Activated CD8-positive, alpha-beta memory T cell treated with anti-CD3 and anti-CD28 coated beads for 1 hour (primary cell): ENCODE measurements around the gene DCST2.

Source experiments
- DNase-seq, 2 donors: peaks; one replicate each; pipeline ENCODE4 v3.0.0-alpha.2; 2020; ENCODE audit warnings: low read depth in 1 of 2; ENCODE audit errors: extremely low read depth in 1 of 2

The DCST2 gene

GRCh38 chr1:155070158-155070621 lies 36.6 kb upstream of the DCST2 start:
- DNase-seq = no peak

- no peak for DNase-seq
Observed at GRCh38 chr1:155069551-155070157, 36.1 kb upstream of the DCST2 start.

DNA sequence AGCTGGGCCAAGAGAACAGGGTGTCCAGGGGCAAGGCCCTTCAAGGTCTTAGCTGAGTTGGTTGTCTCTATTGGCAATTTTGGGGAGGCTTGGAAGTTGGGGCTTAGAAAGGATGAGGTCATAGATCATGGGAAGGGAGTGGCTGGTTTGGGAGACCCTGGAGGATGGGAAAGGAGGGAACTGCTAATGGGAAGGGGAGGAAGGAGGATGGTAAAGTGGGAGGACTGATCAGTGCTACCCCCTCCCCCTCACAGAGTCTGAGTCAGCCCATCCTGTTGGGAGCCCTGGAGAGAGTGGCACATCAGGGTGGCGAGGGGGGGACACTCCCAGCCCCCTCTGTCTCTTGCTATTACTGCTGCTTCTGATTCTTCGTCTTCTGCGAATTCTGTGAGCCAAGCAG lies 35.0 kb upstream of the DCST2 start:
- DNase-seq = no peak

DNA sequence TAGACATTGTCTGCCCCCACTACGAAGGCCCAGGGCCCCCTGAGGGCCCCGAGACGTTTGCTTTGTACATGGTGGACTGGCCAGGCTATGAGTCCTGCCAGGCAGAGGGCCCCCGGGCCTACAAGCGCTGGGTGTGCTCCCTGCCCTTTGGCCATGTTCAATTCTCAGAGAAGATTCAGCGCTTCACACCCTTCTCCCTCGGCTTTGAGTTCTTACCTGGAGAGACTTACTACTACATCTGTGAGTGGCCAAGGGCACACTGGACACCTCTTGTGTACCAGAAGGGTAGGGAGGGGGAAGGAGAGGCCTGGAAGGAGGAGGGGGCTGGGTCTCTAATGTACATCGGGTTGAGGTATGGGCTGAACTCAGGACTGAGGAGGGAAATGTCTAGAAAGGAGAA lies 33.2 kb upstream of the DCST2 start:
- no peak for DNase-seq

- no peak for DNase-seq
Observed at GRCh38 chr1:155064832-155065429, 31.4 kb upstream of the DCST2 start.

GRCh38 chr1:155064111-155064831 lies 30.7 kb upstream of the DCST2 start:
- DNase-seq = no peak

- peak; percentile 57 to 70 for DNase-seq
Observed at GRCh38 chr1:155063550-155064110, 30.0 kb upstream of the DCST2 start, which contains the start of gene EFNA4. EFNA4 (plus strand) TSS chr1:155063740; CDS start chr1:155063824, 84 bp downstream.

DNA sequence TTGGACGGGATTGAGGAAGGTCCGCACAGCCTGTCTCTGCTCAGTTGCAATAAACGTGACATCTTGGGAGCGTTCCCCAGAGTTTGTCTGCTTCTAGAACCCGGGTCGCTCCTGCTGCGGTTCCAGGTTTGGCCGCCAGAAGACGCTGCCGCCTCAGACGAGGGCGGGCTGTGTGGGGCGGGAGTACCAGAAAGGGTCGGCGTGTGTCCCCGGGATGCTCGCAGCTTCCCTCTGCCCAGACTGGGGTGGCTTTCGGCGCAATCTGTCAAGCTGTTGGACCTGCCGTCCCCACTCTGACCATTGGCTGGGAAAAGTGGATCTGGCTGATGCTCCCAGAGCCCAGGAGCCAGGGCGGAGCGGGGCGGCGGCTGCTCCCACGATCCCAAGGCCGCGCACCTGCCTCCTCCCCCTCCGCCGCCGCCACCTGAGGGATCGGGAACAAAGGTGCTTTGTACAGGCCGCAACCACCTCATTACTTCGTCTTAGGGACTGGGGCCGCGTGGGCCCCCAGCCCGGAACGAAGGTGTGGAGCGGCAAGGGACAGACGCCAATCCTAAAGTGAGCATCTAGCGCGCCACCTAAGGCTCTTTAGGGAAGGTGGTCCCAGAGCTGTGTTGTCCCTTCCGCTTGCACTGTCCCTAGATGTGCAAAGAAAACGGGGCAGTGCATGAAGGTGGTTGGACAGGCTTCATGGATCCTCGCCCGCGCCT lies 29.3 kb upstream of the DCST2 start:
- DNase-seq = peak in 1 of 2 donors; percentile 63

GRCh38 chr1:155062151-155062686 lies 28.6 kb upstream of the DCST2 start:
- no peak for DNase-seq

DNA sequence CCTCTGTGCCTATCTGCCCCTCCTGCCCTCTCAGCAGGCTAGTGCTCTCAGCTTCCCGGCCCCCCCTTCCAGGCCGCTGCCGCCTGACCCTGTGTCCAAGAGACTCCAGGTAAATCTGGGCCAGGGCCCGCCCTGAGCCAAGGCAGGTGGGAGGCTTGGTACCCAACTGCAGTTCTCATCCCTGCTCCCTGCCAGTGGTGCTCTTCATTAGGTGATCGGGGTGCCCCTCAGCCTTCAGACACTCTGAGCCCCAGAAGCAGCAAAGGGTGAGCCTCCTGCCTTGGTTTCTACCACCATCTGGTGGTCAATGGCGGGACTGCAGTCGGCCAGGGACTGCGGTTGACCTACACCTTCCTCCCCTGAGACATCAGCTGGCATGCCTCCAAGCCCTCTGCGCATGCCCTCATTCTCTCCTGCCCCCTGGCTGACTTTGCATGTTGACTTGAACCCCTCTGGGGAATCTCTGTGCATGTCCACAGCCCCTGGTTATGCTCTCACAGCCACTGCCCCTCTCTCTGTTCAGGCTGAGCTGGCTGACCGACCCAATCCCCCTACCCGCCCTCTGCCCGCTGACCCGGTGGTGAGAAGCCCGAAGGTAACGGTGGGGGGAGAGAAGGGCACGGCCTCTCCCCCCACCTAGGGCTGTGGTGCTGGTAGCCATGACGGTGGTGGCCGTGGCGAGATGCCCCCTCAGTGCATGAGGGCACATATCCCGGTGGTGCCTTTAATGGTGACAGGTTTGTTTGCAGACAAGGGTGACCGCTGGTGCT lies 28.0 kb upstream of the DCST2 start:
- DNase-seq = peak; percentile 91 to 94

GRCh38 chr1:155060736-155061135 lies 27.2 kb upstream of the DCST2 start:
- no peak for DNase-seq

DNA sequence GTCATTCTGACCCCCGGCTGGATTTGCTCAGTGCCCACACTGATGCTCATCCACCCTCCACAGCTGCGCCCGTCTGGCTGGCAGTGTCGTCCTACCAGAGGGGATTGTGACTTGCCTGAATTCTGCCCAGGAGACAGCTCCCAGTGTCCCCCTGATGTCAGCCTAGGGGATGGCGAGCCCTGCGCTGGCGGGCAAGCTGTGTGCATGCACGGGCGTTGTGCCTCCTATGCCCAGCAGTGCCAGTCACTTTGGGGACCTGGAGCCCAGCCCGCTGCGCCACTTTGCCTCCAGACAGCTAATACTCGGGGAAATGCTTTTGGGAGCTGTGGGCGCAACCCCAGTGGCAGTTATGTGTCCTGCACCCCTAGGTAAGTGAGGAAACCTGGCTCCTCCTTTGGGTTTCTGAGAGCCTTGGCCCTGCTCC lies 24.2 kb upstream of the DCST2 start:
- no peak for DNase-seq

GRCh38 chr1:155057104-155057503 lies 23.5 kb upstream of the DCST2 start:
- DNase-seq = no peak

- no peak for DNase-seq
Observed at GRCh38 chr1:155053531-155054105, 20.0 kb upstream of the DCST2 start.

- no peak for DNase-seq
Observed at GRCh38 chr1:155052439-155053395, 19.1 kb upstream of the DCST2 start.

- peak in 1 of 2 donors; percentile 10 for DNase-seq
Observed at GRCh38 chr1:155051777-155052398, 18.3 kb upstream of the DCST2 start.

- no peak for DNase-seq
Observed at GRCh38 chr1:155051342-155051776, 17.8 kb upstream of the DCST2 start.
